Tibial nerve (tissue), 4 donors: ENCODE measurements around the gene SCAMP2. TPM values are rescaled to one million over a fixed set of nuclear protein-coding genes. Genes with fewer than 3 reads are reported as not detected.
"Not testable (repeated sequence)": the region's sequence is repeated elsewhere in the genome, so short reads cannot be mapped to it uniquely, and the experiment has no call there.

Source experiments
- DNase-seq, 2 donors: peaks; one replicate each; pipeline ENCODE4 v3.0.0-alpha.2; 2019; ENCODE audit warnings: low spot score in 2 of 2
- H3K27ac ChIP-seq, 4 donors: fragments of 200-600 bp; sonication (generic) in 3 of 4; one replicate each; pipeline ENCODE4 v1.5.1; 2017 to 2019; ENCODE audit warnings: mild to moderate bottlenecking in 1 of 4
- H3K27me3 ChIP-seq, 2 donors: fragments of 200-600 bp; sonication (generic) in 1 of 2; one replicate each; pipeline versions ENCODE4 v1.5.1 to v1.6.0; 2017 to 2019
- H3K36me3 ChIP-seq, 3 donors: fragments of 200-600 bp; sonication (generic); one replicate each; pipeline ENCODE4 v1.5.1; 2018 to 2019
- H3K4me1 ChIP-seq, 4 donors: fragments of 200-600 bp; sonication (generic) in 3 of 4; one replicate each; pipeline ENCODE4 v1.5.1; 2017 to 2019
- H3K4me3 ChIP-seq, 4 donors: fragments of 200-600 bp; sonication (generic) in 3 of 4; one replicate each; pipeline ENCODE4 v1.5.1; 2017 to 2019; ENCODE audit warnings: mild to moderate bottlenecking in 1 of 4, moderate library complexity in 1 of 4
- H3K9me3 ChIP-seq, 4 donors: fragments of 200-600 bp; sonication (generic) in 3 of 4; one replicate each; pipeline ENCODE4 v1.5.1; 2017 to 2019
- CTCF ChIP-seq, 5 experiments: fragments of 200-600 bp in 3 of 5; fragments of 450-650 bp in 2 of 5; sonication (generic) in 3 of 5; IDR thresholded peaks; one replicate each; pipeline ENCODE4 v1.5.1; 2016 to 2019; ENCODE audit warnings: antibody characterized with exemption in 5 of 5, mild to moderate bottlenecking in 3 of 5, moderate library complexity in 2 of 5
- EP300 ChIP-seq, 2 donors: sonication (generic); formaldehyde crosslinking; IDR thresholded peaks; one replicate each; pipeline ENCODE4 v1.6.1; 2017; ENCODE audit warnings: antibody characterized with exemption in 2 of 2, mild to moderate bottlenecking in 1 of 2
- POLR2A ChIP-seq, 2 donors: fragments of 450-650 bp; IDR thresholded peaks; one replicate each; pipeline ENCODE4 v1.6.1; 2017; ENCODE audit warnings: antibody characterized with exemption in 2 of 2, mild to moderate bottlenecking in 2 of 2, moderate library complexity in 2 of 2
- WGBS, 2 donors: methylation state at CpG; one replicate each; pipeline ENCODE4 v1.1.5; 2018; 5-methylcytosine and 5-hydroxymethylcytosine counted together
- total RNA-seq, 4 donors: library from RNA; depleted of rRNA; stranded (reverse); fragments of >200 nt; gene quantifications; one replicate each; pipeline ENCODE4 v1.1.0, GENCODE V29; 2016

Gene SCAMP2
- total RNA-seq, 4 donors from 2014 or later, result 47.6 to 72.0 (median 65.7) TPM

DNA sequence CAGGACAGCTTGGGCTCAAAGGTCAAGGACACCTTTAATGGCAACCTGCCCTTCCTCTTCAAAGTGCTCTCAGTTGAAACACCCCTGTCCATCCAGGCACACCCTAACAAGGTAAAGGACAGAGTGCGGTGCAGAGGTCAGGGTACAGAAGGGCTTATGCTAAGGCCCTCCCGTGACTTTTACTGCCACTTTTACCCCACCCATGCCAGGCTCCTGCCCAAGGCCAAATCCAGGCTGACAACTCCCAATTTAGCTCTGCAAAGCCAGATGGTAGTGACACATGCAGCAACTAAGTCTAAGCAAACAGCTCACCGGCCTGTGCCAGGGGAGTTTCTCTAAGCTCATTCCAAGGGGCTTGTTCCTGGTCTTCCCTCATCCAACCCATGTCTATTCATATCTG is 18.3 kb upstream of the SCAMP2 start:
- Histone ChIP-seq H3K4me1 (peaks cover 5 to 26% (median 13%) of the 10 kb centered on the region in 4 donors), H3K4me3 (no peak overlapping the region), H3K36me3 (peaks cover 0 to 49% (median 3%) of the 10 kb centered on the region in 3 donors), H3K27ac (peak overlapping the region in 1 of 4 donors; percentile 40), H3K9me3 (no peaks in the 10 kb centered on the region), H3K27me3 (no peaks in the 10 kb centered on the region)
- DNase-seq, result no peak
- 88 to 94% methylated on average over 3 of the region's 3 CpGs for WGBS, 2 donors
- TF ChIP-seq EP300 (IDR thresholded peaks at IDR 0.05) (no peak), POLR2A (IDR thresholded peaks at IDR 0.05) (no peak), CTCF (IDR thresholded peaks at IDR 0.05) (no peak)

DNA sequence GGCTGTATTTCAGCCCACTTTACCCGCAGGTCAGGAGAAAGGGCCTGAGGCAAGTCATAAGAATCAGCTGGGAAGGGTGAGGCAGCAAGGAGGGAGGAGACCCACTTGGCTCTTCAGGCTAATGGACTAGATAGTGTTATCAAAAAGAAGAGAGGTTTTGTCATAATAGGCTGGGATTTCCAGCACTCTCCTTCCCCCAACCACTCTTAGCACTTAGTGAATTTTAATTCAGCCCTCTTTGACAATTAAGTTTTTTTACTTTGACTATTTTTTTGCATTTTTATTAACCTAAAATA is 17.4 kb upstream of the SCAMP2 start:
- no peaks in the 10 kb centered on the region for H3K27me3 ChIP-seq
- WGBS, 2 donors, result 0 to 13% methylated on average over 1 of the region's 1 CpG
- H3K27ac ChIP-seq, result peak overlapping the region in 2 of 4 donors; percentile 88 to 90
- no peaks in the 10 kb centered on the region for H3K9me3 ChIP-seq
- H3K4me1 ChIP-seq, result peaks cover 5 to 26% (median 13%) of the 10 kb centered on the region in 4 donors
- DNase-seq, result no peak
- TF ChIP-seq CTCF (IDR thresholded peaks at IDR 0.05) (no peak), EP300 (IDR thresholded peaks at IDR 0.05) (no peak), POLR2A (IDR thresholded peaks at IDR 0.05) (no peak)
- H3K36me3 ChIP-seq, result peaks cover 0 to 41% (median 3%) of the 10 kb centered on the region in 3 donors
- H3K4me3 ChIP-seq, result peak overlapping the region; percentile 84 to 98 (median 94)

DNA sequence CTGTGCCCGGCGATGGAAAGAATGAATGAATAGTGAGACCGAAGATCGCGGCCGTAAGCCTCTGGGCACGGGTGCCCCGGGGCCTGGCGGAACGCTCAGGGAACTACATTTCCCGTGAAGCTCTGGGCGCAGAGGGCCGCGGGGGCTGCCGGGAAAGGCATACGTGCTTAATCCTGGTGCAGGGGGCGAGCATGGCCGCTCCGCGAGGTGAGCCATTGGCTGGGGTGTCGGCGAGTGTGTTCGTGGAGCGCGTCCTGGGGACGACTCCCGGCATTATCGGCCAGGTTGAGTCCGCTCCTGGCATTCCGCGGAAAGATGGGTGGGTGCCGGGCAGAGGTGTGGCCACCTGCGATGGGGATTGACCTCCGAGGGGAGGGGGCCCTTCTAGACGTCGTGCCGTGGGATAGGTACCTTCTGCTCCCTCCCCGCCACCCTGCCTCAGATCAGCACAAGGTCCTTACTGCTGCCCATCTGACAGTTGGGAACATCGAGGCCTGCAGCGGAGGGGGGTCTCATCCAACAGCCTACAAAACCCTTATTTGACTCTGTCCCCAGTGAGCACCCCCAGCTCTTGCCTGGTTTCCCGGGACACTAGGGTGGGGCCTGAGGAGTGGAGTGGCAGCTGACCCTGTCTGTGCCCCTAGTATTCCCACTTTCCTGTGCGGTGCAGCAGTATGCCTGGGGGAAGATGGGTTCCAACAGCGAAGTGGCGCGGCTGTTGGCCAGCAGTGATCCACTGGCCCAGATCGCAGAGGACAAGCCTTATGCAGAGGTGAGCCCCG is 16.9 kb upstream of the SCAMP2 start, which contains the start of gene MPI:
Gene MPI, plus strand, starts transcription at position 160 of the 782 bp plus-strand sequence. Its CDS starts 32 bp downstream, at position 192.
- Histone ChIP-seq H3K36me3 (peaks cover 0 to 35% (median 3%) of the 10 kb centered on the region in 3 donors), H3K4me3 (peak within 1 kb of the TSS; percentile 84 to 98 (median 94)), H3K27me3 (no peaks in the 10 kb centered on the region), H3K27ac (peak within 1 kb of the TSS; percentile 73 to 90 (median 88)), H3K9me3 (no peaks in the 10 kb centered on the region), H3K4me1 (peaks cover 5 to 31% (median 13%) of the 10 kb centered on the region in 4 donors)
- DNase-seq, result peak; percentile 69 to 75
- peak in 3 of 5 experiments; percentile 11 to 69 (median 40) for TF ChIP-seq CTCF (IDR thresholded peaks at IDR 0.05)
- peak in 1 of 2 donors; percentile 78 for TF ChIP-seq EP300 (IDR thresholded peaks at IDR 0.05)
- peak; percentile 18 to 46 for TF ChIP-seq POLR2A (IDR thresholded peaks at IDR 0.05)
- WGBS, 2 donors, result 1% methylated on average over 17 to 35 of the region's 47 CpGs

GRCh38 chr15:74889390-74889882 is 16.3 kb upstream of the SCAMP2 start:
- no peaks in the 10 kb centered on the region for H3K9me3 ChIP-seq
- peak overlapping the region; percentile 84 to 98 (median 94) for H3K4me3 ChIP-seq
- TF ChIP-seq EP300 (IDR thresholded peaks at IDR 0.05) (no peak), CTCF (IDR thresholded peaks at IDR 0.05) (no peak), POLR2A (IDR thresholded peaks at IDR 0.05) (no peak)
- H3K36me3 ChIP-seq, result peaks cover 0 to 31% (median 3%) of the 10 kb centered on the region in 3 donors
- no peaks in the 10 kb centered on the region for H3K27me3 ChIP-seq
- H3K4me1 ChIP-seq, result peaks cover 5 to 38% (median 13%) of the 10 kb centered on the region in 4 donors
- H3K27ac ChIP-seq, result peak overlapping the region; percentile 73 to 90 (median 88)
- no peak for DNase-seq
- 5 to 9% methylated on average over 8 of the region's 8 CpGs for WGBS, 2 donors

DNA sequence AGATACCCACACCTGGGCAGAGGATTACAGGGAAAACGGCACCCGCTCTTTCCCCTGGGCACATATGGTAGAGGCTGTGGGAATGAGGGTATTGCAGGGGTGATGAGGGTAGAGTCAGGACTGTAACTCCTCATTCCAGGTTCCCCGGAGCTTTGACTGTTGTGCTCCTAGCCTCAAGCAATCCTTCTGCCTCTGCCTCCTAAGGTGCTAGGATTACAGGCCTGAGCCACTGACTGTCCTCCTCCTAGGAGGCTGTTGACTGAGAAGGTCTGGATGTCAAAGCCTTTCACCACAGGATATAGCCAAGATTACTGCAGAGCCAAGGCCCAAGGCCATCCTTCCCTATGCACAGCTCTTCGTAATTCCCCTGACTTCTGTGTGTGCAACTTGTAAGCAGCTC is 15.6 kb upstream of the SCAMP2 start:
- Histone ChIP-seq H3K27ac (peak overlapping the region in 2 of 4 donors; percentile 88 to 90), H3K36me3 (peaks cover 0 to 25% (median 3%) of the 10 kb centered on the region in 3 donors), H3K4me1 (peaks cover 5 to 40% (median 13%) of the 10 kb centered on the region in 4 donors), H3K9me3 (no peaks in the 10 kb centered on the region), H3K27me3 (no peaks in the 10 kb centered on the region), H3K4me3 (no peak overlapping the region)
- no peak for DNase-seq
- no peak for TF ChIP-seq CTCF (IDR thresholded peaks at IDR 0.05)
- no peak for TF ChIP-seq POLR2A (IDR thresholded peaks at IDR 0.05)
- TF ChIP-seq EP300 (IDR thresholded peaks at IDR 0.05), result no peak
- 85 to 86% methylated on average over 4 of the region's 4 CpGs for WGBS, 2 donors

- H3K4me3 ChIP-seq, H3K27ac ChIP-seq, H3K27me3 ChIP-seq, DNase-seq, H3K9me3 ChIP-seq: not testable (repeated sequence)
- peaks cover 0 to 15% (median 3%) of the 10 kb centered on the region in 3 donors for H3K36me3 ChIP-seq
- peaks cover 5 to 40% (median 13%) of the 10 kb centered on the region in 4 donors for H3K4me1 ChIP-seq
- 62 to 73% methylated on average over 10 of the region's 10 CpGs for WGBS, 2 donors
Observed at GRCh38 chr15:74887537-74888193, 14.5 kb upstream of the SCAMP2 start.
